Measurements from ENCODE around the gene ILF2.

The ILF2 gene

DNA sequence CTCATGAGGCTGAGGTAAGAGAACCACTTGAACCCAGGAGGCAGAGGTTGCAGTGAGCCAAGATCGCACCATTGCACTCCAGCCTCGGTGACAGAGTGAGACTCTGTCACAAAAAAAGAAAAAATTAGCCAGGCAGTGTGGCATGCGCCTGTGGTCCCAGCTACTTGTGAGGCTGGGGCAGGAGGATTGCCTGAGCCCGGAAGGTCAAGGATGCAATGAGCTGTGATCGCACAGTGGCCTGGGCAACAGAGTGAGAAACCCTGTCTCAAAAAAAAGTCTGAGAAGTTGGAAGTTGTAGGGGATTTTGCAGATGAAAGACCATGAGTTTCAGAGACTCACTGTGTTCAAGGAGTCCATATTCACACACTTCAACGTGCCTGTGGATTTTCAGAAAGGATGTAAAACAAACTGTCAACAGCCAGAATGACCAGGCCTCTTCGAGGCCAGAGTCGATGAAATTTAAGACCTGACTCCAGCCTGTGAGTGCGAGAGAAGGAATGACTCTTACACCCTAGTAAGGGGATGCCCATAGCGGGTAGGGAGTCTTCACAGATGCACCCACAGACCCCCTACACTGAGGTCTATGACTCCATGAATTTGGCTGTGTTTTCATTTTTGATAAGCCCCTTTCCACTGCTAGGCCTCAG is 45.7 kb downstream of the ILF2 start:
- TF ChIP-seq CTCF (IDR thresholded peaks at IDR 0.05; ENCODE audit: extremely low read depth, missing control alignments), result no peak
- no peak for DNase-seq (ENCODE audit: low spot score)

DNA sequence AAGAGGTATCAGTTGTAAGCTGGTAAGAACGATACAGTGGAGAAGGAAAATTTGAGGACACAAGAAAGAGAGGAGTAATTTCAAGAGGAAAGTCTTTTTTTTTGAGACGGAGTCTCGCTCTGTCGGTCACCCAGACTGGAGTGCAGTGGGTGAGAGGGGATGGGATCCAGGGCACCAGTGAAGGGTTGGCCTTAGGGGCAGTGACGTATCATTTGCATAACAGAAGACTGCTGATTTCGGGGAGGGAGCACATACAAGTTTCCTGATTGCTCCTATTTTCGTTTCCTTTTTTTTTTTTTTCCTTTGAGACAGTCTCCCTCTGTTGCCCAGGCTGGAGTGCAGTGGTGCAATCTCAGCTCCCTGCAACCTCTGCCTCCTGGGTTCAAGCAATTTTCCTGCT is 47.7 kb downstream of the ILF2 start:
- no peak for TF ChIP-seq CTCF (IDR thresholded peaks at IDR 0.05; ENCODE audit: extremely low read depth, missing control alignments)
- DNase-seq (ENCODE audit: low spot score), result no peak

DNA sequence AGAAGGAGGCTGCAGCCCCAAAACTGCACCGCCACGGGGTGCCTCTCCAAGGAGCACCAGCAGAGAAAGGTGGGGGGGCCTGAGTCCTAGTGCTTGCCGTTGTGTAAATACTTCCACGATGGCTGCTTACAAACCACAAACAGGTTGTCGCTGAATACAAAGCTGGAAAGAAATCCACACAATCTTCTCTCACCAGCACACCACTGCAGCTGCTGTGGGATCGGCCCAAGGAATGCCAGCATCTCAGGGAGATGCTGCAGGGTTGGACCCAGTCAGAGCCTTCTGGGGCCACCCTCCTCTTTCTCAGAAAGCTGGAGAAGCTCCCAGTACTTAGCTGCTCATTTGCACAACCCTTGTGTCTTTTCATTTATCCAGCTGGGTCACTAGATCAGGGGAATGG is 51.6 kb downstream of the ILF2 start:
- DNase-seq (ENCODE audit: low spot score), result no peak
- no peak for TF ChIP-seq CTCF (IDR thresholded peaks at IDR 0.05; ENCODE audit: extremely low read depth, missing control alignments)

DNA sequence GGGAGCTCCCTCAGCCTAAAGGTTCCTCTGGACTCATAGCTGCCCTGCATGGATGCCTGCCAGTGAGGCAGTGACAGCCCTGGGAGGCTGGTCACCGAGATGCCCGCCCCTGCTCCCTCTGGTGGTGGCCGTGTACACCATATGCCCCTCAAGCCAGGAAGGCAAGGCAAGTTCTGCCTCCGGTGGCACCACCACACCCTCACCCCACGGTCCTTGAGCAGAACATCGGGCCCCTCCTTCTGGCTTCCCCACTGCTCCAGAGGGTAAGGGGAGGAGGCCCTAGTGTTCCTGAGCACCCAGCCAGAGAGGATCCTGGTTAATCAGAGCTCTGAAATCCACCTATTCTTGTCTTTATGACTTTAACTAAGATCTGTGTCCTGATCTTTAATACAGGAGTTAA is 53.1 kb downstream of the ILF2 start:
- DNase-seq (ENCODE audit: low spot score), result peak; percentile 61
- TF ChIP-seq CTCF (IDR thresholded peaks at IDR 0.05; ENCODE audit: extremely low read depth, missing control alignments), result no peak

DNA sequence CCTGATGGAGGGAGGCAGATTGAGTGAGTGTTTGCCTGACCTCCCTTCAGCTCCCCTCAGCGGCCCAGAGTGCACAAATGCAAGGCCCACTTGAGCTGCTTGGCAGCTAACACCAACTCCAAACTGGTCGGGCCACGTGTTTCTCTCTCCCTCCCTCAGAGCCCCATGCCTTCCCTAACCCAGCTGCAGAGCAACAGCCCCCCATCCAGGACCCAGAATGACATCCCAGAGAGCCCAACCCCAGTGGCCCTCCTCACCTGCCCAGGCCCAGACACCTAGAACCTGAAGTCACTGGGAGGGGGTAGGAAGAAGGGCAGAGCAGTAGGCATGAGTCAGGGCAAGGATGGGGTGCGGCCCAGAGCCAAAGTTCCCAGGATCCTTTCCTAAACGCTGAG is 53.9 kb downstream of the ILF2 start:
- DNase-seq (ENCODE audit: low spot score), result no peak
- no peak for TF ChIP-seq CTCF (IDR thresholded peaks at IDR 0.05; ENCODE audit: extremely low read depth, missing control alignments)

DNA sequence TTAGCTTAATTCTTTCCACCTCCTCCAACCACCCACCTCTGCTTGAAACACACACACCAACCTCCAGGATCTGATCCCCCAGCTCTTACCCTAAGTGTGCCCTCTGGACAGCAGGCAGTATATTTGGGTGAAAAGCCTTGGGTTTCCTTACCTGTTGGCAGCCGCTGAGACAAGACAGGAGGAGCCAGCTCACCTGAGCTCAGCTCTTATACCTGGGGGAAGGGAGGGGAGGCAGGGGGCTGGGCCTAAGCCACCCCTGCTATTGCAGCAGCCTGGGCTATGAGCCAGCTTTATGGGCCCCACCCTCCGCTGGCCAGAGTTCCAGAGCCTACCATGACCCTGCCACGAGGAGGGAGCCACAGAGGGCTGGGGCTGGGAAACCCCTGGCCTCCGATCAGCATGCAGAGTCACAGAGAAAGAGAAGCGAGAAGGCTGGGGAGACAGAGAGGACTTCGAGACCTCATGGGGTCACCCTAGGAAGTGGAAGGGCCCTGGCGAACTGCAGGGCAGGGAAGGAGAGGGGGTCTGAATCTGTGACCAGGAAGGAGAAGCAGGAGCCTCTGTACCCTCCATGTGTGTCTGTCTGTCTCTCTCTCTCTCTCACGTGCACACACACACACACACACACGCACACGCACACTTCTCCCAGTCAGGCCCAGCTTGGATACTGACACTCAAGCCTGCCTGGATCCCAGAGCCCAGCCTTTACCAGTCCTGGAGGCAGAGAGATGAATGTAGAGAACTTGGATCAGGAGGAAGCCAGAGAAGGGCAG is 54.5 kb downstream of the ILF2 start, which contains the start of gene S100A14:
S100A14 (minus strand) TSS at position 182 of the 773 bp plus-strand sequence. CDS start 467 bp downstream, outside the sequence.
- no peak for TF ChIP-seq CTCF (IDR thresholded peaks at IDR 0.05; ENCODE audit: extremely low read depth, missing control alignments)
- no peak for DNase-seq (ENCODE audit: low spot score)

- TF ChIP-seq CTCF (IDR thresholded peaks at IDR 0.05; ENCODE audit: extremely low read depth, missing control alignments), result no peak
- no peak for DNase-seq (ENCODE audit: low spot score)
These were observed 55.4 kb downstream of the ILF2 start for GRCh38 chr1:153615406-153615805.
